CD4-positive, alpha-beta T cell treated with Interleukin-4 for 4 hours (primary cell): ENCODE data around the gene TECR.
"Not testable (repeated sequence)": the region's sequence is repeated elsewhere in the genome, so short reads cannot be mapped to it uniquely, and the experiment has no call there.

Experiments used
- DNase-seq: peaks from one replicate; pipeline ENCODE4 v3.0.0-alpha.2; 2020

Gene TECR

GRCh38 chr19:14529254-14530004 is at the start of gene TECR:
TECR (plus strand) TSS chr19:14529594; CDS start chr19:14529697, 103 bp downstream.
- DNase-seq, result peak; percentile 100

GRCh38 chr19:14479975-14480699 is 49.3 kb upstream of the TECR start:
- DNase-seq, result peak; percentile 55

- no peak for DNase-seq
Observed at GRCh38 chr19:14480700-14481079, 48.7 kb upstream of the TECR start.

- DNase-seq, result no peak
Observed at GRCh38 chr19:14482172-14482941, 47.0 kb upstream of the TECR start.

GRCh38 chr19:14487370-14488125 is 41.8 kb upstream of the TECR start:
- DNase-seq, result no peak

- no peak for DNase-seq
Observed at GRCh38 chr19:14492756-14493337, 36.5 kb upstream of the TECR start.

- no peak for DNase-seq
Observed at GRCh38 chr19:14494411-14494810, 35.0 kb upstream of the TECR start.

GRCh38 chr19:14494910-14495671 is 34.3 kb upstream of the TECR start:
- DNase-seq, result no peak

- no peak for DNase-seq
Observed at GRCh38 chr19:14495672-14496028, 33.7 kb upstream of the TECR start.

GRCh38 chr19:14496029-14496833 is 33.2 kb upstream of the TECR start, which contains the start of gene GIPC1:
GIPC1 (minus strand) TSS chr19:14496127; CDS start chr19:14482976, 13,151 bp downstream.
- DNase-seq, result peak; percentile 73

GRCh38 chr19:14496834-14497227 is 32.6 kb upstream of the TECR start:
- no peak for DNase-seq

GRCh38 chr19:14497228-14497921 is 32.0 kb upstream of the TECR start:
- no peak for DNase-seq

GRCh38 chr19:14502334-14503092 is 26.9 kb upstream of the TECR start:
- no peak for DNase-seq

GRCh38 chr19:14503285-14503684 is 26.1 kb upstream of the TECR start:
- no peak for DNase-seq

- not testable (repeated sequence) for DNase-seq
Observed at GRCh38 chr19:14504575-14504974, 24.8 kb upstream of the TECR start.

GRCh38 chr19:14505488-14506239 is 23.7 kb upstream of the TECR start:
- DNase-seq, result peak; percentile 71

GRCh38 chr19:14507704-14508542 is 21.5 kb upstream of the TECR start:
- DNase-seq, result no peak
